Psoas muscle (tissue), 8 donors: ENCODE results near the gene PLEKHM3. TPM values are rescaled to one million over a fixed set of nuclear protein-coding genes. Genes with fewer than 3 reads are reported as not detected.
"Not testable (repeated sequence)": the region's sequence is repeated elsewhere in the genome, so short reads cannot be mapped to it uniquely, and the experiment has no call there.

Experiments
- ATAC-seq, 4 donors: fragments of 200-7000 bp; cut with Tn5 transposase; one replicate each; pipeline ENCODE4 v1.9.1; 2020; ENCODE audit warnings: moderate library complexity in 3 of 4, mild to moderate bottlenecking in 2 of 4
- DNase-seq, 2 donors: peaks; one replicate each; pipeline ENCODE4 v3.0.0-alpha.2; 2020
- H3K27ac ChIP-seq: fragments of 200-600 bp; one replicate; pipeline ENCODE4 v1.8.0; 2022
- H3K27me3 ChIP-seq, 3 donors: fragments of 200-600 bp in 1 of 3; one replicate each; pipeline versions ENCODE4 v1.6.1 to v1.8.0; 2013 to 2022; ENCODE audit warnings: low read length in 2 of 3, mild to moderate bottlenecking in 2 of 3, moderate library complexity in 1 of 3; ENCODE audit not compliant: insufficient read depth in 3 of 3
- H3K36me3 ChIP-seq, 2 donors: fragments of 200-600 bp in 1 of 2; one replicate each; pipeline versions ENCODE4 v1.6.1 to v1.8.0; 2013 to 2022; ENCODE audit warnings: low read depth in 1 of 2, mild to moderate bottlenecking in 1 of 2, moderate library complexity in 1 of 2; ENCODE audit not compliant: insufficient read depth in 1 of 2
- H3K4me1 ChIP-seq: fragments of 200-600 bp; one replicate; pipeline ENCODE4 v1.8.0; 2022
- H3K4me3 ChIP-seq: fragments of 200-600 bp; one replicate; pipeline ENCODE4 v1.8.0; 2022; ENCODE audit warnings: mild to moderate bottlenecking
- H3K9me3 ChIP-seq: fragments of 200-600 bp; one replicate; pipeline ENCODE4 v1.8.0; 2022
- WGBS, 3 donors: extraction: QIAGEN DNeasy Blood & Tissue Kit; methylation state at CpG; one replicate each; pipeline versions ENCODE4 v1.1.6 to v1.1.7; 2013; 5-methylcytosine and 5-hydroxymethylcytosine counted together
- intact Hi-C, 2 donors: fragments of 100-400 bp; cut with DNase I; formaldehyde crosslinking; loops; one replicate each; pipeline versions ENCODE4 v1.11.0 to v1.14.2; 2022
- polyA plus RNA-seq, 3 donors: library from polyadenylated mRNA; stranded (reverse); fragments of 200-250 nt; gene quantifications; one replicate each; pipeline ENCODE4 v1.2.3, GENCODE V29; 2013
- total RNA-seq, 4 donors: library from RNA; stranded (reverse); fragmentation: NEBNext Ultra II Directional in 2 of 4; extraction: Animal tissue kit (Norgen Biotek cat#: 25700) in 2 of 4; gene quantifications; one replicate each; pipeline versions ENCODE4 v1.2.1 to v1.2.4, GENCODE V29; 2021 to 2023
- TF ChIP-seq, protein P1 (sequence below): fragments of 200-600 bp; IDR thresholded peaks from one replicate; pipeline ENCODE4 v1.8.0; 2022; ENCODE audit warnings: antibody characterized with exemption
- donor health status: healthy with polysubstance abuse.
- donor health status: DM: no; HTN: no; CAD: no; lungs with moderate emphysema.
- donor health status: Bipolar disorder and iron deficiency.
- donor health status: healthy.
- donor health status: DM: yes; HTN: yes; CAD: no.
- donor health status: DM: no; HTN: no; CAD: no.
- donor health status: DM: no; HTN: no; CAD: no.
- donor health status: DM: yes; HTN: yes; CAD: no.

Gene PLEKHM3
- total and polyA plus RNA-seq, 7 donors, result 1.1 to 5.7 (median 4.0) TPM

DNA sequence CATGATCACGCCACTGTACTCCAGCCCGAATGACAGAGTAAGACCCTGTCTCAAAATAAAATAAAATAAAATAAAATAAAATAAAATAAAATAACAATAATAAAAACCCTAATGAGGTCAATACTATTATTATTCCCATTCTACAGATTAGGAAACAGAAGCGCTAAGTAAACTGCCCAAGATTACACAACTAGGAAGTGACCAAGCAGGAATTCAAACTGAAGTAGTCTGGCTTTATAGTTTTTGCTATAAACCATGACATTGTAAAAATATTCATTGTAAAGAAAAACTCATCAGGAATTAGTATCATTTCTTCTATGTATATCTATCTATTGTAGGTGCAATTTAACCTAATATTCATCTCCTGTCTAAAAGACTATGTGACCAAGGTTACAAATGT, 1.2 kb downstream of the PLEKHM3 start:
- DNase-seq (no peak), ATAC-seq (no peak)
- peak overlapping the region; percentile 78 for H3K4me3 ChIP-seq
- no peak overlapping the region for H3K27ac ChIP-seq
- peaks cover 3% of the 10 kb centered on the region for H3K4me1 ChIP-seq
- WGBS, 3 donors, result 93 to 97% (median 96%) methylated on average over 3 of the region's 3 CpGs
- intact Hi-C loops, result loop anchor here in 1 of 2 donors (10.0 kb wide), 1 partner anchor 399 kb away; the partner anchor contains the start of gene METTL21A
- TF ChIP-seq, protein P1, sequence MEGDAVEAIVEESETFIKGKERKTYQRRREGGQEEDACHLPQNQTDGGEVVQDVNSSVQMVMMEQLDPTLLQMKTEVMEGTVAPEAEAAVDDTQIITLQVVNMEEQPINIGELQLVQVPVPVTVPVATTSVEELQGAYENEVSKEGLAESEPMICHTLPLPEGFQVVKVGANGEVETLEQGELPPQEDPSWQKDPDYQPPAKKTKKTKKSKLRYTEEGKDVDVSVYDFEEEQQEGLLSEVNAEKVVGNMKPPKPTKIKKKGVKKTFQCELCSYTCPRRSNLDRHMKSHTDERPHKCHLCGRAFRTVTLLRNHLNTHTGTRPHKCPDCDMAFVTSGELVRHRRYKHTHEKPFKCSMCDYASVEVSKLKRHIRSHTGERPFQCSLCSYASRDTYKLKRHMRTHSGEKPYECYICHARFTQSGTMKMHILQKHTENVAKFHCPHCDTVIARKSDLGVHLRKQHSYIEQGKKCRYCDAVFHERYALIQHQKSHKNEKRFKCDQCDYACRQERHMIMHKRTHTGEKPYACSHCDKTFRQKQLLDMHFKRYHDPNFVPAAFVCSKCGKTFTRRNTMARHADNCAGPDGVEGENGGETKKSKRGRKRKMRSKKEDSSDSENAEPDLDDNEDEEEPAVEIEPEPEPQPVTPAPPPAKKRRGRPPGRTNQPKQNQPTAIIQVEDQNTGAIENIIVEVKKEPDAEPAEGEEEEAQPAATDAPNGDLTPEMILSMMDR, result no peak
- H3K36me3 ChIP-seq, result peaks cover 0 to 2% of the 10 kb centered on the region in 2 donors
- no peaks in the 10 kb centered on the region for H3K9me3 ChIP-seq
- H3K27me3 ChIP-seq, result no peaks in the 10 kb centered on the region

GRCh38 chr2:208020253-208020652, 5.1 kb downstream of the PLEKHM3 start:
- H3K36me3 ChIP-seq, result peaks cover 0 to 2% of the 10 kb centered on the region in 2 donors
- no peak for ATAC-seq
- H3K27ac ChIP-seq, result no peak overlapping the region
- H3K4me1 ChIP-seq, result peaks cover 3% of the 10 kb centered on the region
- intact Hi-C loops, result loop anchor here in 1 of 2 donors (10.0 kb wide), 1 partner anchor 395 kb away; the partner anchor contains the start of gene METTL21A
- H3K9me3 ChIP-seq, result no peaks in the 10 kb centered on the region
- DNase-seq, result no peak
- TF ChIP-seq, protein P1, result no peak
- no peaks in the 10 kb centered on the region for H3K27me3 ChIP-seq
- no peak overlapping the region for H3K4me3 ChIP-seq
- WGBS, 3 donors, result 84 to 95% (median 89%) methylated on average over 2 of the region's 2 CpGs

DNA sequence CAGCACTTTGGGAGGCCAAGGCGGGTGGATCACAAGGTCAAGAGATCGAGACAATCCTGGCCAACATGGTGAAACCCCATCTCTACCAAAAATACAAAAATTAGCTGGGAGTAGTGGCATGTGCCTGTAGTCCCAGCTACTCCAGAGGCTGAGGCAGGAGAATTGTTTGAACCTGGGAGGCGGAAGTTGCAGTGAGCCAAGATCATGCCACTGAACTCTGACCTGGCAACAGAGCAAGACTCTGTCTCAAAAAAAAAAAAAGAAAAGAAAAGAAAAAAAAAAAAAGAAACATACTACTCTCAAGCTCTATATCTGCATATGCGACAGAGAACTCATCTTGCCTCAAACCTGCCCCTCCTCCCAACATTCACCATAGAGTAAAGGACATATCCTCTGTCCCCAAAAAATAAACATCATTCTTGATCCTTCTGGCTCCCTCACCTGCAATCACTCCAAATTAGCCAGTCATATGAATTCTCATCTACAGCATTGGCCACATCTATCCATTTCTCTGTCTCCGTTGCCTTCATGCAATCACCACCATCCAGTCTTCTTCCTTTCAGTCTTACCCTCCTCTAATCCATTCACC, 7.1 kb downstream of the PLEKHM3 start:
- H3K4me3 ChIP-seq, intact Hi-C loops, H3K36me3 ChIP-seq, H3K9me3 ChIP-seq, H3K27me3 ChIP-seq, DNase-seq, ATAC-seq, H3K4me1 ChIP-seq, H3K27ac ChIP-seq: not testable (repeated sequence)
- 88 to 89% (median 89%) methylated on average over 5 of the region's 5 CpGs for WGBS, 3 donors

- no peaks in the 10 kb centered on the region for H3K27me3 ChIP-seq
- DNase-seq (no peak), ATAC-seq (no peak)
- H3K4me3 ChIP-seq, result no peak overlapping the region
- peaks cover 0 to 2% of the 10 kb centered on the region in 2 donors for H3K36me3 ChIP-seq
- WGBS, 3 donors, result 65 to 79% (median 76%) methylated on average over 5 of the region's 5 CpGs
- intact Hi-C loops, result no loop called here
- H3K4me1 ChIP-seq, result no peaks in the 10 kb centered on the region
- H3K27ac ChIP-seq, result no peak overlapping the region
- no peaks in the 10 kb centered on the region for H3K9me3 ChIP-seq
- TF ChIP-seq, protein P1, result no peak
Measured at GRCh38 chr2:208017721-208018120, 7.6 kb downstream of the PLEKHM3 start.

DNA sequence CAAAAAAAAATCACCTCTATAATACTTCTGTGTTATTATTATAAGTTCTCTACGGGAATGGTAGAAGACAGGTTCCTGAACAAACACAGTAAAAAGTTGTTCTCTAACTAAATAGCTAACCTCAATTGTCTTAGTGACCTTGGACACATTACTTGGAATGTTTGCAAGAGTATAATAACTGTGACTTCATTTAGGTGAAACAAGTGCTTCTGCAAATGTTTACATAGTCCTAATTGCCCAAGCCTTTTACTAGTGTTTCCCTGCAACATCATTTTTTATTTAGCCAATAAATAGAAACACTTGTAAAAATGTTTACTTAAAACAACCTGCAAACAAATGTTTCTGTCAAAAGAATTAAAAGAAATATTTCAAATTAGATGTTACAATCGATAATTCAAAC, 9.9 kb downstream of the PLEKHM3 start:
- WGBS, 3 donors, result 49 to 69% (median 67%) methylated on average over 2 of the region's 2 CpGs
- no peaks in the 10 kb centered on the region for H3K4me1 ChIP-seq
- no peak overlapping the region for H3K27ac ChIP-seq
- H3K36me3 ChIP-seq, result peaks cover 0 to 2% of the 10 kb centered on the region in 2 donors
- DNase-seq (no peak), ATAC-seq (no peak)
- TF ChIP-seq, protein P1, result no peak
- no peak overlapping the region for H3K4me3 ChIP-seq
- no peaks in the 10 kb centered on the region for H3K9me3 ChIP-seq
- no peaks in the 10 kb centered on the region for H3K27me3 ChIP-seq
- intact Hi-C loops, result no loop called here
